ENCODE results near the gene HSPG2.

DNA sequence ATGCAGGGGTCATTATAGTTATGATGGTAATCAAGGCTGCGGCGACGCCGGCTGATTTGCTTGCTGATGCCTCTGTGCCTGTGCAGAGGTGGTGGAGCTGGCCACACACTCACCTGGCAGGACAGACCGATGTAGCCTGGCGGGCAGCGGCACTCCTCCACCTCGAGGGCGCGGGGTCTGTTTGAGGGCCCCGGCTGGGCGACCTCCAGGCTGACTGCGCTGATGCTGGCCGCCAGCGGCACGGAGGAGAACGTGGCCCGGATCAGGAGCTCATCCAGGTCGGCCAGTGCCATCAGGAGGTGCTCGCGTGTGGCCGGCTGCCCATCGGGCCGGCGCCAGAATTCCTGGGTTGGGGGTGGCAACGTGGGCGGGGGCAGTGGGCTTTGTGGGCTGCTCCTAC, 72.4 kb downstream of the HSPG2 start:
- TF ChIP-seq POLR2AphosphoS5 (IDR thresholded peaks at IDR 0.05; ENCODE audit: low read depth, low read length) (no peak), POLR2A (IDR thresholded peaks at IDR 0.05; ENCODE audit: low read depth, low read length) (no peak), SPI1 (IDR thresholded peaks at IDR 0.05; ENCODE audit: low read depth, low read length) (no peak), TAF1 (IDR thresholded peaks at IDR 0.05; ENCODE audit: low read depth, low read length) (no peak), PAX5 (IDR thresholded peaks at IDR 0.05; ENCODE audit: insufficient read depth, low read length, severe bottlenecking) (no peak)

All from GM12891 (cell line).